HCT116 (cell line): ENCODE measurements around the gene DVL1. TPM values are rescaled to one million over a fixed set of nuclear protein-coding genes. Genes with fewer than 3 reads are reported as not detected.

Source experiments
- ATAC-seq: fragments of 200-7000 bp; cut with Tn5 transposase; 2 replicates; pipeline ENCODE4 v1.9.1; 2020; ENCODE audit warnings: mild to moderate bottlenecking, moderate library complexity
- BruUV-seq: library from RNA; stranded (reverse); fragments of 400-500 nt; replicated peaks from 2 replicates; lab custom pipeline; 2021; lab: Mats Ljungman, UMichigan
- CTCF ChIA-PET: fragments of 300-600 bp; sonication (Branson Sonifier 250); formaldehyde crosslinking; loops from one replicate; lab custom pipeline; 2021; ENCODE audit warnings: antibody characterized with exemption; lab: Charles Lee
- POLR2A ChIA-PET: fragments of 300-600, 350-600 bp; sonication (Branson Sonifier 250); formaldehyde crosslinking; loops from one replicate; lab custom pipeline; 2021; ENCODE audit warnings: antibody characterized with exemption; lab: Charles Lee
- RAD21 ChIA-PET, 2 experiments: fragments of 300-600 bp; sonication (Branson Sonifier 250); formaldehyde crosslinking; loops; one replicate each; lab custom pipeline; 2023; ENCODE audit warnings: low total read pairs in 2 of 2; ENCODE audit not compliant: uncharacterized antibody in 2 of 2, unreplicated experiment in 2 of 2, low non-redundant PET in 1 of 2; lab: Charles Lee
- DNase-seq: peaks from one replicate; pipeline ENCODE4 v3.0.0-alpha.2; 2010; ENCODE audit warnings: low read depth, low spot score
- H2AFZ ChIP-seq: fragments of 200-600 bp; shearing (Covaris generic), sonication (generic); 2 replicates; pipeline ENCODE4 v1.6.1; 2017; ENCODE audit warnings: low read depth, mixed run types, mixed read lengths, antibody characterized with exemption, low read length; ENCODE audit not compliant: poor library complexity, severe bottlenecking
- H3K27ac ChIP-seq: 2 replicates; pipeline ENCODE4 v1.5.1; 2012; ENCODE audit warnings: low read depth, low read length
- H3K27me3 ChIP-seq: fragments of 200-600 bp; sonication (generic); 2 replicates; pipeline ENCODE4 v1.6.1; 2016; ENCODE audit warnings: mixed run types, low read length, mixed read lengths; ENCODE audit not compliant: insufficient read depth
- H3K36me3 ChIP-seq, 2 experiments: fragments of 200-500 bp in 1 of 2; fragments of 200-600 bp in 1 of 2; sonication (Bioruptor generic) in 1 of 2; sonication (generic) in 1 of 2; 2 replicates each; pipeline versions ENCODE4 v1.5.1 to v1.6.1; 2014 to 2016; ENCODE audit warnings: low read length in 2 of 2, inconsistent platforms in 1 of 2, mixed read lengths in 1 of 2, mixed run types in 1 of 2; ENCODE audit not compliant: insufficient read depth in 2 of 2, control insufficient read depth in 1 of 2
- H3K4me1 ChIP-seq, 2 experiments: fragments of 200-600 bp in 1 of 2; sonication (generic) in 1 of 2; 2 replicates each; pipeline versions ENCODE4 v1.5.1 to v1.6.1; 2012 to 2017; ENCODE audit warnings: low read length in 2 of 2, inconsistent platforms in 1 of 2, mild to moderate bottlenecking in 1 of 2, mixed read lengths in 1 of 2, mixed run types in 1 of 2, moderate library complexity in 1 of 2; ENCODE audit not compliant: insufficient read depth in 2 of 2, control insufficient read depth in 1 of 2
- H3K4me2 ChIP-seq: fragments of 200-600 bp; sonication (generic); 2 replicates; pipeline ENCODE4 v1.6.1; 2017; ENCODE audit warnings: mixed run types, low read length, mixed read lengths
- H3K4me3 ChIP-seq, 2 experiments: fragments of 200-600 bp in 1 of 2; sonication (generic) in 1 of 2; replicated peaks in 1 of 2; 2 replicates each; pipeline ENCODE4 v1.5.1; 2011 to 2016; ENCODE audit warnings: low read length in 2 of 2, control low read depth in 1 of 2, low read depth in 1 of 2, mild to moderate bottlenecking in 1 of 2, mixed read lengths in 1 of 2, mixed run types in 1 of 2
- H3K79me2 ChIP-seq: fragments of 200-600 bp; sonication (generic); 2 replicates; pipeline ENCODE4 v1.6.1; 2017; ENCODE audit warnings: mild to moderate bottlenecking, mixed run types, low read length, moderate library complexity, mixed read lengths; ENCODE audit not compliant: insufficient read depth
- H3K9ac ChIP-seq: fragments of 200-600 bp; sonication (generic); 2 replicates; pipeline ENCODE4 v1.6.1; 2016; ENCODE audit warnings: low read length, mixed read lengths
- H3K9me2 ChIP-seq: fragments of 200-600 bp; sonication (generic), shearing (Covaris generic); 2 replicates; pipeline ENCODE4 v1.6.1; 2017; ENCODE audit warnings: mixed run types, mild to moderate bottlenecking, moderate library complexity; ENCODE audit not compliant: insufficient read depth
- H3K9me3 ChIP-seq, 2 experiments: fragments of 200-500 bp in 1 of 2; fragments of 200-600 bp in 1 of 2; sonication (Bioruptor generic) in 1 of 2; sonication (generic) in 1 of 2; 2 replicates each; pipeline ENCODE4 v1.6.1; 2014 to 2017; ENCODE audit warnings: low read length in 2 of 2, mixed read lengths in 2 of 2, inconsistent platforms in 1 of 2, low read depth in 1 of 2, mild to moderate bottlenecking in 1 of 2, mixed run types in 1 of 2, moderate library complexity in 1 of 2; ENCODE audit not compliant: control insufficient read depth in 1 of 2, insufficient read depth in 1 of 2
- H4K20me1 ChIP-seq: fragments of 200-600 bp; sonication (generic), shearing (Covaris generic); 2 replicates; pipeline ENCODE4 v1.6.1; 2017; ENCODE audit warnings: mixed run types, mild to moderate bottlenecking, moderate library complexity; ENCODE audit not compliant: insufficient read depth
- ATF3 ChIP-seq: IDR thresholded peaks from 2 replicates; pipeline ENCODE4 v1.6.1; 2012
- CBX3 ChIP-seq: IDR thresholded peaks from 2 replicates; pipeline ENCODE4 v1.6.1; 2012; ENCODE audit warnings: low read depth
- EGR1 ChIP-seq: IDR thresholded peaks from 2 replicates; pipeline ENCODE4 v1.6.1; 2012; ENCODE audit warnings: low read depth
- EZH2 ChIP-seq: fragments of 200-600 bp; sonication (generic); IDR thresholded peaks from 2 replicates; pipeline ENCODE4 v1.6.1; 2017; ENCODE audit warnings: antibody characterized with exemption, mixed run types
- EZH2phosphoT487 ChIP-seq: fragments of 200-600 bp; IDR thresholded peaks from 2 replicates; pipeline ENCODE4 v1.6.1; 2018; ENCODE audit warnings: antibody characterized with exemption, borderline replicate concordance
- POLR2A ChIP-seq: IDR thresholded peaks from 2 replicates; pipeline ENCODE4 v1.7.0; 2011; ENCODE audit warnings: borderline replicate concordance; ENCODE audit not compliant: insufficient read depth, insufficient read length; ENCODE audit errors: extremely low read depth
- POLR2AphosphoS5 ChIP-seq: IDR thresholded peaks from 2 replicates; pipeline ENCODE4 v1.6.1; 2011; ENCODE audit warnings: mild to moderate bottlenecking, low read depth, low read length, moderate library complexity
- RAD21 ChIP-seq: IDR thresholded peaks from 2 replicates; pipeline ENCODE4 v1.6.1; 2012; ENCODE audit warnings: low read depth, mild to moderate bottlenecking
- REST ChIP-seq: IDR thresholded peaks from 2 replicates; pipeline ENCODE4 v1.6.1; 2012; ENCODE audit warnings: low read depth
- SIN3A ChIP-seq: IDR thresholded peaks from 2 replicates; pipeline ENCODE4 v1.6.1; 2012; ENCODE audit warnings: low read depth
- TCF7L2 ChIP-seq: IDR thresholded peaks from 2 replicates; pipeline ENCODE4 v1.7.0; 2011; ENCODE audit warnings: borderline replicate concordance, inconsistent platforms; ENCODE audit not compliant: insufficient read depth, insufficient read length; ENCODE audit errors: extremely low read depth
- YY1 ChIP-seq: IDR thresholded peaks from 2 replicates; pipeline ENCODE4 v1.6.1; 2011; ENCODE audit warnings: low read length, low read depth, moderate library complexity, mild to moderate bottlenecking; ENCODE audit not compliant: insufficient replicate concordance; ENCODE audit errors: extremely low read depth
- ZBTB33 ChIP-seq: IDR thresholded peaks from 2 replicates; pipeline ENCODE4 v1.6.1; 2011; ENCODE audit warnings: mild to moderate bottlenecking, low read length, moderate library complexity; ENCODE audit not compliant: insufficient replicate concordance; ENCODE audit errors: extremely low read depth
- intact Hi-C: fragments of 100-400 bp; cut with micrococcal nuclease; formaldehyde crosslinking; loops from 2 replicates; pipeline ENCODE4 v1.10.0; 2022
- total RNA-seq: library from RNA; stranded (reverse); gene quantifications from one replicate; pipeline ENCODE4 v1.2.1, GENCODE V29; 2021; ENCODE audit not compliant: unreplicated experiment

Gene DVL1
- total RNA-seq, 1 experiment from 2014 or later, result 160 TPM

GRCh38 chr1:1340791-1341548 lies 8.2 kb downstream of the DVL1 start:
- ATAC-seq, result no peak
- Histone ChIP-seq H3K36me3 (peaks cover 7 to 40% of the 10 kb centered on the region in 2 experiments; a peak in 3 of 4 replicates), H3K4me3 (no peak overlapping the region), H3K79me2 (peaks cover 60% of the 10 kb centered on the region), H3K9me2 (no peaks in the 10 kb centered on the region), H4K20me1 (peaks cover 4% of the 10 kb centered on the region; the same call in 1 of the 2 replicates), H3K27me3 (no peaks in the 10 kb centered on the region), H3K9me3 (no peaks in the 10 kb centered on the region), H3K4me1 (peaks cover 25 to 54% of the 10 kb centered on the region in 2 experiments), H2AFZ (no peak overlapping the region), H3K4me2 (no peak overlapping the region), H3K9ac (no peak overlapping the region), H3K27ac (no peak overlapping the region)
- no peak for DNase-seq
- ChIA-PET CTCF (no interaction called here), RAD21 (no interaction called here), POLR2A (no interaction called here)
- intact Hi-C loops, result loop anchor here (10.0 kb wide), 1 partner anchor 274 kb away; the partner anchor contains the start of gene MIB2
- TF ChIP-seq POLR2AphosphoS5, result peak; percentile 4; the same call in 1 of the 2 replicates
- no peak for TF ChIP-seq YY1
- BruUV-seq, result no TSS peak

- no TSS peak for BruUV-seq
- Histone ChIP-seq H2AFZ (no peak overlapping the region), H3K4me3 (no peak overlapping the region), H3K79me2 (peaks cover 52% of the 10 kb centered on the region), H4K20me1 (peaks cover 4% of the 10 kb centered on the region; the same call in 1 of the 2 replicates), H3K9me3 (no peaks in the 10 kb centered on the region), H3K4me1 (peaks cover 17 to 46% of the 10 kb centered on the region in 2 experiments), H3K4me2 (no peak overlapping the region), H3K9ac (no peak overlapping the region), H3K36me3 (peaks cover 7 to 40% of the 10 kb centered on the region in 2 experiments; a peak in 3 of 4 replicates), H3K27ac (no peak overlapping the region), H3K9me2 (no peaks in the 10 kb centered on the region), H3K27me3 (no peaks in the 10 kb centered on the region)
- ChIA-PET RAD21 (no interaction called here), CTCF (no interaction called here), POLR2A (no interaction called here)
- ATAC-seq (no peak), DNase-seq (no peak)
- intact Hi-C loops, result loop anchor here (10.0 kb wide), 1 partner anchor 275 kb away; the partner anchor contains the start of gene MIB2
- TF ChIP-seq EZH2 (no peak), CBX3 (no peak), ATF3 (no peak), RAD21 (no peak), REST (no peak), POLR2A (no peak), TCF7L2 (no peak), EZH2phosphoT487 (no peak), SIN3A (no peak), ZBTB33 (no peak), EGR1 (no peak)
Observed at GRCh38 chr1:1340185-1340584, 9.0 kb downstream of the DVL1 start.
